NT2/D1 (cell line): ENCODE measurements around the gene NME5.

Source experiments
- DNase-seq: peaks from one replicate; pipeline ENCODE4 v3.0.0-alpha.2; 2011; ENCODE audit warnings: low read depth, low spot score
- H3K27me3 ChIP-seq: 2 replicates; pipeline ENCODE4 v1.6.0; 2011; ENCODE audit warnings: mild to moderate bottlenecking; ENCODE audit not compliant: insufficient read length, insufficient read depth
- H3K36me3 ChIP-seq: 2 replicates; pipeline ENCODE4 v1.6.1; 2011; ENCODE audit warnings: mild to moderate bottlenecking, low read length, mixed read lengths; ENCODE audit not compliant: insufficient read depth, insufficient read length
- H3K4me1 ChIP-seq: 2 replicates; pipeline ENCODE4 v1.5.1; 2011; ENCODE audit not compliant: insufficient read depth, insufficient read length
- H3K4me3 ChIP-seq: 2 replicates; pipeline ENCODE4 v1.5.1; 2011; ENCODE audit warnings: low read depth; ENCODE audit not compliant: insufficient read length
- H3K9ac ChIP-seq: 2 replicates; pipeline ENCODE4 v1.6.0; 2011; ENCODE audit warnings: low read depth; ENCODE audit not compliant: insufficient read length
- H3K9me3 ChIP-seq: 2 replicates; pipeline ENCODE4 v1.5.1; 2011; ENCODE audit warnings: mild to moderate bottlenecking, low read length; ENCODE audit not compliant: insufficient read depth
- SUZ12 ChIP-seq: IDR thresholded peaks from 2 replicates; pipeline ENCODE4 v1.6.1; 2011; ENCODE audit not compliant: insufficient read length, insufficient read depth; ENCODE audit errors: extremely low read depth
- YY1 ChIP-seq: IDR thresholded peaks from 2 replicates; pipeline ENCODE4 v1.6.1; 2011; ENCODE audit not compliant: insufficient read length, insufficient read depth
- ZNF274 ChIP-seq: IDR thresholded peaks from 2 replicates; pipeline ENCODE4 v1.6.1; 2011; ENCODE audit warnings: mild to moderate bottlenecking, low read depth, low read length

Gene NME5

DNA sequence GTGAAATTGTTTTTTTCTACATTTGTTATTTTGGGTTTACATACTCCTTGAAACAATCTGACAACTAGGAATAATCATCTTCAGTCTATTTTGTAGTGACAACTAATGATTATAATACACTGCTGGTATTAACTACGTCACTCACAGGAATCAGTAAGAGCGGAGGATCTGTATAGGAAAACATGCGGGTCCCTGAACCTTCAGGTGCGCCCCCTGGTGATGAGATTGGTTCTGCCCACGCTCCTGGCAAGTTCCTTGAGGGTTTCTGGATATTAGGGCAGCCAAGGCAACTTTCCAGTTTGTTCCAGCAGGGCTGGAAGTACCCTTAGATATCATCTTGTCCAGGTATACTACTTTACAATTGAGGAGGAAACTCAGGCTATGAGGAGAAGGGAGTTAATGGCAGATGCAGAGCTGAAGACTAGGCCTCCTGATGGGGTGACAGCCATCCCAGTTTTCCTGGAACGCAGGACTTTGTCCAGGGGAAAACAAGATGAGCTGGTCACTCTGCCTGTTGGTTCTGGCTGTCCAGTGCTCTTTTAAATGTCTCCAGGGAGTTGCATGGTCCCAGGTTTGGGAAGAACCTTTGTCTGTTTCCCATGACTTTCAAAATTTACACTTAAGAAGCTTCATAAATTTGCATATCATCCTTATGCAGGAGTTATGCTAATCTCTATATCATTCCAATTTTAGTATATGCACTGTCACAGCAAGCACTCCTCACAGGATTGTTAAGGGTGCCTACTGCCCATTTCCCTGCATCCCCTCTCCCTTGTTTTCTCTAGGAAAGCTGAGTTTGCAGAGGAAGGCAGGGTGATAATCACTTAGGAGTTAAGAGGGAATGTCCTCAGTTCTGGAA lies 70.3 kb downstream of the NME5 start:
- no peaks in the 10 kb centered on the region for H3K4me1 ChIP-seq
- TF ChIP-seq ZNF274 (no peak), YY1 (no peak), SUZ12 (no peak)
- no peaks in the 10 kb centered on the region for H3K36me3 ChIP-seq
- no peak overlapping the region for H3K4me3 ChIP-seq
- H3K27me3 ChIP-seq, result no peaks in the 10 kb centered on the region
- no peak overlapping the region for H3K9ac ChIP-seq
- no peaks in the 10 kb centered on the region for H3K9me3 ChIP-seq
- no peak for DNase-seq

DNA sequence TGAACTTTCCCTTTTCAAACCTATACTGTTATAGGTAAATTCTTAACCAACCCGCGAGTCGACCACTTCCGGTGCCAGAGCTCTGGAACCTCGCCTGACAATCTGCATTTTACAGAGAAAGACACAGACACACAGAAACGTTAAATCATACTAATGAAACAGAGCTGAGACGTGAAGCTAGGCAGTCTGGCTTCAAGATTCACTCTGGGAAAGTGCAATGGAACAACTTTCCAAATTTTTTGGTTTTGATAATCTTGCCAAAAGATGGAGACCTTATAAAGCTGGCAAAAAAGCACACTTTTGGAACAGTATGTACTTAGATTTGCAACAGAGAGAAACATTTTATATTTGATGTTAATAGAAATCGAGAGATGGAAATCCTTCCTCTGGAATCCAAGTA lies 71.3 kb downstream of the NME5 start:
- H3K36me3 ChIP-seq, result no peaks in the 10 kb centered on the region
- TF ChIP-seq SUZ12 (no peak), YY1 (no peak), ZNF274 (no peak)
- DNase-seq, result no peak
- no peak overlapping the region for H3K9ac ChIP-seq
- H3K27me3 ChIP-seq, result no peaks in the 10 kb centered on the region
- no peaks in the 10 kb centered on the region for H3K4me1 ChIP-seq
- H3K4me3 ChIP-seq, result no peak overlapping the region
- H3K9me3 ChIP-seq, result no peaks in the 10 kb centered on the region
